ENCODE results near the gene NOSTRIN. TPM values are rescaled to one million over a fixed set of nuclear protein-coding genes. Genes with fewer than 3 reads are reported as not detected.
A peak's percentile ranks its signal among the peaks of the same experiment; 100 is the strongest.

NOSTRIN gene
- total RNA-seq, 2 experiments from 2014 or later, result not detected

GRCh38 chr2:168889635-168890005 is 87.2 kb downstream of the NOSTRIN start:
- intact Hi-C loops (cut with micrococcal nuclease; ENCODE audit: unreplicated experiment), result loop anchor here (10.0 kb wide), 1 partner anchor 645 kb away; the partner anchor contains the start of gene STK39
- H3K4me2 ChIP-seq (ENCODE audit: low read length), result peak overlapping the region; percentile 83
- peak overlapping the region; percentile 49 for H3K27ac ChIP-seq (ENCODE audit: low read depth, low read length, poor library complexity, severe bottlenecking)
- peaks cover 39% of the 10 kb centered on the region for H3K36me3 ChIP-seq (ENCODE audit: insufficient read depth, low read length)
- peak overlapping the region; percentile 96; the same call in 1 of the 2 replicates for H2AFZ ChIP-seq (ENCODE audit: low read length)
- H3K4me3 ChIP-seq (ENCODE audit: low read depth, low read length, poor library complexity, severe bottlenecking), result peak overlapping the region; percentile 93
- peak; percentile 24 for DNase-seq (ENCODE audit: low spot score)
- POLR2A ChIA-PET, result no interaction called here
- no peaks in the 10 kb centered on the region for H3K9me3 ChIP-seq (ENCODE audit: low read length)
- peaks cover 12% of the 10 kb centered on the region for H3K79me2 ChIP-seq (ENCODE audit: insufficient read depth, low read depth, low read length)
- H3K4me1 ChIP-seq (ENCODE audit: insufficient read depth, low read length, poor library complexity, severe bottlenecking), result peaks cover 5% of the 10 kb centered on the region
- TF ChIP-seq EZH2phosphoT487 (IDR thresholded peaks at IDR 0.05; ENCODE audit: borderline replicate concordance, low read depth, low read length) (no peak), CTCF (conservative IDR thresholded peaks at IDR 0.05; ENCODE audit: low read length) (no peak)
- H4K20me1 ChIP-seq (ENCODE audit: insufficient read depth, low read length), result no peaks in the 10 kb centered on the region
- BruUV-seq (replicated peaks), result no TSS peak
- CTCF ChIA-PET (ENCODE audit: unreplicated experiment), result no interaction called here
- 0 out of 2 replicates have a peak, but pooled peaks cover 3% of the 10 kb centered on the region for H3K9me2 ChIP-seq (ENCODE audit: insufficient read depth, low read length)

DNA sequence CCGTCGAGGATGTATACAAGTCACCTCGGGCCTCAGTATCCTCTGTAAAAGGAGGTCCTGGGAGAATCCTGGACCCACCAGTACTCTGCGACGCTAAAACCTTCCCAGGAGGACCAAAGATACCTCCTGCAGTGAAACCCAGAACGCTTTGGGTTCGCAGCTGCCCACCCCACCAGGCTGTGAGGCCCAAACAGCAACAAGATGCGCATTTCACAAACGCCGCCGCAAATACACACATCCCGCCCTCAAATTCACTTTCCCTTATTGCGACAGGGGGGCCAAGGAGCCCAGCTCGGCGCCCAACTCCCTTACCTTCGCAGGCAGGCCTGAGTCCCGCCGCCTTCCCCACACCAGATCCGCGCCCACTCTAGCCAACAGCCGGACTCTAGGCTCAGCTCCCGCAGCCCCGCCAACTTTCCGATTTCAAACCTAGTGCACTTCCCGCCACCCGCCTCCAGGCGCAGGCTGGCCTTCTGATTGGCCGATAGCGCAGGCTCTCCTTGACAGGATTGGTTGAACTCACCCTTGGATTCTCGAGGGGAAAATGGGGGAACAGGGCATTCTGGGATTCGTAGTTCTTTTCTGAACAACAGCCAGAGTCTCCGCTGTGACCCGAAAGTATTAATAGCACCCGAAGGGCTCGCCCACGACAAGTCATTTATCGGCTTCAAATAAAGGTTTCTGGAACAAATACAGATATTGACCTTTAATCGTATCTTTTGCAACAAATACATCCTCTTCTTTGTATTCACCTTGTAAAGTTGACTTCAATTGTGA is 87.8 kb downstream of the NOSTRIN start, which contains the start of gene SPC25:
SPC25 (minus strand) TSS at position 425 of the 777 bp plus-strand sequence. CDS start 911 bp downstream, outside the sequence.
- peak within 1 kb of the TSS; percentile 49 for H3K27ac ChIP-seq (ENCODE audit: low read depth, low read length, poor library complexity, severe bottlenecking)
- no peaks in the 10 kb centered on the region for H4K20me1 ChIP-seq (ENCODE audit: insufficient read depth, low read length)
- peak; percentile 95 for DNase-seq (ENCODE audit: low spot score)
- H2AFZ ChIP-seq (ENCODE audit: low read length), result peak within 1 kb of the TSS; percentile 96; the same call in 1 of the 2 replicates
- POLR2A ChIA-PET, result no interaction called here
- H3K79me2 ChIP-seq (ENCODE audit: insufficient read depth, low read depth, low read length), result peaks cover 12% of the 10 kb centered on the region
- TF ChIP-seq CTCF (conservative IDR thresholded peaks at IDR 0.05; ENCODE audit: low read length), result no peak
- no peak for TF ChIP-seq EZH2phosphoT487 (IDR thresholded peaks at IDR 0.05; ENCODE audit: borderline replicate concordance, low read depth, low read length)
- intact Hi-C loops (cut with micrococcal nuclease; ENCODE audit: unreplicated experiment), result loop anchor here (10.0 kb wide), 1 partner anchor 645 kb away; the partner anchor contains the start of gene STK39
- H3K36me3 ChIP-seq (ENCODE audit: insufficient read depth, low read length), result peaks cover 33% of the 10 kb centered on the region
- TSS peak; percentile 72 for BruUV-seq (replicated peaks)
- H3K4me3 ChIP-seq (ENCODE audit: low read depth, low read length, poor library complexity, severe bottlenecking), result peak within 1 kb of the TSS; percentile 93
- CTCF ChIA-PET (ENCODE audit: unreplicated experiment), result no interaction called here
- peaks cover 5% of the 10 kb centered on the region for H3K4me1 ChIP-seq (ENCODE audit: insufficient read depth, low read length, poor library complexity, severe bottlenecking)
- H3K4me2 ChIP-seq (ENCODE audit: low read length), result peak within 1 kb of the TSS; percentile 83
- no peaks in the 10 kb centered on the region for H3K9me3 ChIP-seq (ENCODE audit: low read length)
- H3K9me2 ChIP-seq (ENCODE audit: insufficient read depth, low read length), result 0 out of 2 replicates have a peak, but pooled peaks cover 3% of the 10 kb centered on the region

GRCh38 chr2:168892327-168892726 is 89.9 kb downstream of the NOSTRIN start:
- intact Hi-C loops (cut with micrococcal nuclease; ENCODE audit: unreplicated experiment), result loop anchor here (10.0 kb wide), 1 partner anchor 648 kb away; the partner anchor contains the start of gene STK39
- Histone ChIP-seq H3K4me3 (ENCODE audit: low read depth, low read length, poor library complexity, severe bottlenecking) (no peak overlapping the region), H3K27ac (ENCODE audit: low read depth, low read length, poor library complexity, severe bottlenecking) (no peak overlapping the region), H3K4me1 (ENCODE audit: insufficient read depth, low read length, poor library complexity, severe bottlenecking) (peaks cover 5% of the 10 kb centered on the region), H3K36me3 (ENCODE audit: insufficient read depth, low read length) (peaks cover 12% of the 10 kb centered on the region), H4K20me1 (ENCODE audit: insufficient read depth, low read length) (no peaks in the 10 kb centered on the region), H3K9me3 (ENCODE audit: low read length) (no peaks in the 10 kb centered on the region), H2AFZ (ENCODE audit: low read length) (no peak overlapping the region), H3K4me2 (ENCODE audit: low read length) (no peak overlapping the region), H3K9me2 (ENCODE audit: insufficient read depth, low read length) (peaks cover 3% of the 10 kb centered on the region; the same call in 1 of the 2 replicates), H3K79me2 (ENCODE audit: insufficient read depth, low read depth, low read length) (peaks cover 12% of the 10 kb centered on the region)
- BruUV-seq (replicated peaks), result no TSS peak
- ChIA-PET CTCF (ENCODE audit: unreplicated experiment) (no interaction called here), POLR2A (interaction anchor here (0.6 kb wide), 1 partner anchor 134 kb away, joined by 3 read pairs; no protein-coding TSS in a partner anchor)
- TF ChIP-seq CTCF (conservative IDR thresholded peaks at IDR 0.05; ENCODE audit: low read length) (no peak), EZH2phosphoT487 (IDR thresholded peaks at IDR 0.05; ENCODE audit: borderline replicate concordance, low read depth, low read length) (no peak)
- no peak for DNase-seq (ENCODE audit: low spot score)

Data from OCI-LY7 (cell line).